HG03025 (cell line): ENCODE data around the gene DHDH.
"Not testable (repeated sequence)": the region's sequence is repeated elsewhere in the genome, so short reads cannot be mapped to it uniquely, and the experiment has no call there.

Experiments
- ATAC-seq: cut with Tn5 transposase; IDR thresholded peaks from one replicate; pipeline ENCODE4 v1.9.1; 2021; ENCODE audit warnings: mild to moderate bottlenecking, moderate library complexity; ENCODE audit not compliant: unreplicated experiment, low FRiP score

Gene DHDH

DNA sequence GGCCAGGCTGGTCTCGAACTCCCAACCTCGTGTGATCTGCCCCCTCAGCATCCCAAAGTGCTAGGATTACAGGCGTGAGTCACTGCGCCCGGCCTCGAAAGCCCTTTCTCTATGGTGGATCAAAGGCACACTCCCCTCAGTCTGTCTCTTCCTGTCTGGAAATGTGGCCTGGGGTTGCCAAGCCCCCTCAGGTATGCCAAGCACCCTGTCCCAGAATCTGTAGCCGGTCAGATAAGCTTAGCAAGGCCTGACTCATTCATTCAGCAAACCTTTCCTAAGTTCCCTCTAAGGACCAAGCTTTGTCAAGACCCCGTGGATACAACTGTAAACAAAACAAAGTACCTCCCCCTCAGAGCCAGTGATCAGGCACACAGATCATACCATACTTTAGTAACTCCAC, 19.3 kb upstream of the DHDH start:
- no peak for ATAC-seq

DNA sequence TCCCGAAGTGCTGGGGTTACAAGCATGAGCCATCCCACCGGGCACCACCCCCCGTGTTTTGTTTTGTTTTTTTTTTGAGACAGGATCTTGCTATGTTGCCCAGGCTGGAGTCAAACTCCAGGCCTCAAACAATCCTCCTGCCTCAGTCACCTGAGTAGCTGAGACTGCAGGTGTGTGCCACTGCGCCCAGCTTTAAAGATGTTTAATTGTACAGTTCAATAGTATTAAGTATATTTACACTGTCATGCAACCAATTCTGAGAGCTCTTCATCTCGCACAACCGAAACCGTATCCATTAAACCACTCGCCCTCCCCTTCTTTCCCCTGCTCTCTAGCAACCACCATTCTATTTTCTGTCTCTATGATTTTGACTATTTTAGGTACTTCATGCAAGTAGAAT, 17.7 kb upstream of the DHDH start:
- no peak for ATAC-seq

DNA sequence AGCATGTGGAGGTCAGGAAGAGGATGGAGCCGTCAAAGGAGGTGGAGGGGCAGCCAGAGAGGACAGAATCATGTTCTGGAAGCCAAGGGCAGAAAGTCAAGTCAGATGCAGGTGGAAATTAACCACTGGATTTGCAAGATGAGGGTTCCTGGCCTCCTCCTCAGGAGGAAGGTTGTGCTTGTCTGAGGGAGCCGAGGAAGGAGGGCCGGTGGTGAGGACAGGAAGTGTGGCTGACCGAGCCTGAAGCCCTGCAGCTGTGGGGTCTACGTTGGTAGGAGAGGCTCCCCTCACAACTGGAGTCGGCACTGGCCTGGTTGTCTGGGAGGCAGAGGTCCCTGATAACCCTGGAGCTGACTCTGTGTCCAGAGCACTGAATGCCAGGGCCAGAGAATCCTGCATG, 15.4 kb upstream of the DHDH start:
- ATAC-seq = no peak

DNA sequence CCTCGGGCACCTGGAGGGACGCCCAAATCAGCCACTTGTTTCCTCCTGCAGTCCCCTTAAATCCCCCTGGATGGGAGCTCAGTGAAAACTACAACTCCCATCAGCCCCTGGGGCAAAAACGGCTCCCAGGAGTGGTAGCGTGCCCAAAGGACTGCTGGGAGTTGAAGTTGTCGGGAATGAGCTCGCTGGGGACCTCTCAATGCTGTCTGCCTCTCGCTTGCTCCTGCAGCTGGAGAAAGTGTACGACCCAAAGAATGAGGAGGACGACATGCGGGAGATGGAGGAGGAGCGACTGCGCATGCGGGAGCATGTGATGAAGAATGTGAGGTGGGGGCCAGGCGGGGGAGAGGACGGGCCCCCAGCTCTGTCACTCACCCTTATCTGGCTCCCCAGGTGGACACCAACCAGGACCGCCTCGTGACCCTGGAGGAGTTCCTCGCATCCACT, 14.7 kb upstream of the DHDH start:
- no peak for ATAC-seq

DNA sequence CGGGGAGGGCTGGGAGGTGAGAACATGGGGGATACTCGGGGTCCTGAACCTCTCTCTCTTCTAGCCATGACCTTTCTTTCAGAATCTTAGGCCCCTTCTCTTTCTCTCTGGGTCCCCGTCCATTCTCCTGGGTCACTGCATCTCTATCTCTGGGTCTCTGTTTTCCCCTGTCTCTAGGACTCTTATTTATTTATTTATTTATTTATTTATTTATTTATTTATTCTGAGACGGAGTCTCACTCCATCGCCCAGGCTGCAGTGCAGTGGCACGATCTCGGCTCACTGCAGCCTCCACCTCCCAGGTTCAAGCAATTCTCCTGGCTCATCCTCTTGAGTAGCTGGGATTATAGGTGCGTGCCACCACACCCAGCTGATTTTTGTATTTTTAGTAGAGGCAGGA, 14.2 kb upstream of the DHDH start:
- ATAC-seq = not testable (repeated sequence)

DNA sequence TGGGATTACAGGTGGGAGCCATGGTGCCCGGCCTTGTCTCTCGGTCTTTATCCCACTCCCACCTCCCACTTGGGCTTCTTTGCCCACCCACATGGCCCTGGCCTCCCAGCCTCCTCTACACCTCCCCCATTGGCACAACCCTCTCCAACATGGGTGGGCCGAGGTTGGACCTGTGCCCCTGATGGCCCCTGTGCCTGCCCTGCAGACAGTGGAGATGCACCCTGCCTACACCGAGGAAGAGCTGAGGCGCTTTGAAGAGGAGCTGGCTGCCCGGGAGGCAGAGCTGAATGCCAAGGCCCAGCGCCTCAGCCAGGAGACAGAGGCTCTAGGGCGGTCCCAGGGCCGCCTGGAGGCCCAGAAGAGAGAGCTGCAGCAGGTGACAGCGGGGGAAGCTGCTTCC, 12.6 kb upstream of the DHDH start:
- ATAC-seq = no peak

DNA sequence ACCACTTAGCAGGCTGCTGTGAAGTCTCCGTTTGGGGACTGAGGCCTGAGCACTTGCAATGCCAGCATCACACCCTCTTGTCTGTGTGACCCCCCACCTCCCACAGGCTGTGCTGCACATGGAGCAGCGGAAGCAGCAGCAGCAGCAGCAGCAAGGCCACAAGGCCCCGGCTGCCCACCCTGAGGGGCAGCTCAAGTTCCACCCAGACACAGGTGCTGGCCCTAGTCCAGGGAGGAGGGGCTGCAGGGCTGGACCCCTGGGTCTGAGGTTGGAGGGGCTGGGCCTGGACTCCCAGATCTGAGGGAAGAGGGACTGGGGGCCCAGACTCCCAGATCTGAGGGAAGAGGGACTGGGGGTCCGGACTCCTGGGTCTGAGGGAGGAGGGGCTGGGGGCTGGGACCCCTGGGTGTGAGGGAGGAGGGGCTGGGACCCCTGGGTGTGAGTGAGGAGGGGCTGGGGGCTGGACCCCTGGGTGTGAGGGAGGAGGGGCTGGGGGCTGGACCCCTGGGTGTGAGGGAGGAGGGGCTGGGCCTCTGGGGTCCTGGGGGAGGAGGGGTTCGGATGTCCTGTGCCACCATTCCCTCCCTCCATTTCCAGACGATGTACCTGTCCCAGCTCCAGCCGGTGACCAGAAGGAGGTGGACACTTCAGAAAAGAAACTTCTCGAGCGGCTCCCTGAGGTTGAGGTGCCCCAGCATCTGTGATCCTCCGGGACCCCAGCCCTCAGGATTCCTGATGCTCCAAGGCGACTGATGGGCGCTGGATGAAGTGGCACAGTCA, 11.6 kb upstream of the DHDH start:
- ATAC-seq = no peak

DNA sequence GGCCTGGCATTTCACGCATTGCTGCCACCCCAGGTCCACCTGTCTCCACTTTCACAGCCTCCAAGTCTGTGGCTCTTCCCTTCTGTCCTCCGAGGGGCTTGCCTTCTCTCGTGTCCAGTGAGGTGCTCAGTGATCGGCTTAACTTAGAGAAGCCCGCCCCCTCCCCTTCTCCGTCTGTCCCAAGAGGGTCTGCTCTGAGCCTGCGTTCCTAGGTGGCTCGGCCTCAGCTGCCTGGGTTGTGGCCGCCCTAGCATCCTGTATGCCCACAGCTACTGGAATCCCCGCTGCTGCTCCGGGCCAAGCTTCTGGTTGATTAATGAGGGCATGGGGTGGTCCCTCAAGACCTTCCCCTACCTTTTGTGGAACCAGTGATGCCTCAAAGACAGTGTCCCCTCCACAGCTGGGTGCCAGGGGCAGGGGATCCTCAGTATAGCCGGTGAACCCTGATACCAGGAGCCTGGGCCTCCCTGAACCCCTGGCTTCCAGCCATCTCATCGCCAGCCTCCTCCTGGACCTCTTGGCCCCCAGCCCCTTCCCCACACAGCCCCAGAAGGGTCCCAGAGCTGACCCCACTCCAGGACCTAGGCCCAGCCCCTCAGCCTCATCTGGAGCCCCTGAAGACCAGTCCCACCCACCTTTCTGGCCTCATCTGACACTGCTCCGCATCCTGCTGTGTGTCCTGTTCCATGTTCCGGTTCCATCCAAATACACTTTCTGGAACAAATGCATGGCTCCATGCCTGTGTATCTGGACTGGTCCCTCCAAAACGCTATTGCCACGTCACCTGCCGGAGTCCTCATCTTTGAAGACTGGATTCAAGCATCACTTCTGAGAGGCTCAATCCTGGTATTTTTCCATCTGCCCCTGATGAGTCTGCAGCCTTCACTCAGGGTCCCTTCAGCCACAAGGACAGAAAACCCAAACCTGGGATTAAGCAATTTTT, 10.7 kb upstream of the DHDH start:
- no peak for ATAC-seq

DNA sequence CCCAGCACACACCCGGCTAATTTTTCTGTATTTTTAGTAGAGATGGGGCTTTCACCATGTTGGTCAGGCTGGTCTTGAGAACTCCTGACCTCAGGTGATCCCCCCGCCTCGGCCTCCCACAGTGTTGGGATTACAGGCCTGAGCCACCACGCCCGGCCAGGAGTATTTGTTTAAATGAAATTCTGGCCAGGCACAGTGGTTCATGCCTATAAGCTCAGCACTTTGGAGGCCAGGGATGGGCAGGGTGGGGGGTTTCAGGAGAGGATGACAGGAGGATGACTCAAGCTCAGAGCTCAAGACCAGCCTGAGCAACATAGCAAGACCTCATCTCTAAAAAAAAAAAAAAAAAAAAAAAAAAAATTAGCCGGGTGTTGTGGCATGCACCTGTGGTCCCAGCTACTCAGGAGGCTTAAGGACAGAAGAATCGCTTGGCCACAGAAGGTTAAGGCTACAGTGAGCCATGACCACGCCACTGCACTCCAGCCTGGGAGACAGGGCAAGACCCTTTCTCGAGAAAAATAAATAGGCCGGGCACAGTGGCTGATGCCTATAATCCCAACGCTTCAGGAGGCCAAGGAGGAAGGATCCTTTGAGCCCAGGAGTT, 8.2 kb upstream of the DHDH start:
- ATAC-seq = no peak

DNA sequence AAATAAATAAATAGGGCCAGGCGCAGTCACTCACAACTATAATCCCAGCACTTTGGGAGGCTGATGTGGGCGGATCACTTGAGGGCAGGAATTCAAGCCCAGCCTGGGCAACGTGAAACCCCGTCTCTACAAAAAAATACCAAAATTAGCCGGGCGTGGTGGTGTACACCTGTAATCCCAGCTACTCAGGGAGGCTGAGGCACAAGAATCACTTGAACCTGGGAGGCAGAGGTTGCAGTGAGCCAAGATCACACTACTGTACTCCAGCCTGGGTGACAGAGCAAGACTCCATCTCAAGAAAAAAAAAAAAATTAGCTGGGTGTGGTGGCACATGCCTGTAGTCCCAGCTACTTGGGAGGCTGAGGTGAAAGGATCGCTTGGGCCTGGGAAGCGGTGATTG, 7.6 kb upstream of the DHDH start:
- ATAC-seq = not testable (repeated sequence)

DNA sequence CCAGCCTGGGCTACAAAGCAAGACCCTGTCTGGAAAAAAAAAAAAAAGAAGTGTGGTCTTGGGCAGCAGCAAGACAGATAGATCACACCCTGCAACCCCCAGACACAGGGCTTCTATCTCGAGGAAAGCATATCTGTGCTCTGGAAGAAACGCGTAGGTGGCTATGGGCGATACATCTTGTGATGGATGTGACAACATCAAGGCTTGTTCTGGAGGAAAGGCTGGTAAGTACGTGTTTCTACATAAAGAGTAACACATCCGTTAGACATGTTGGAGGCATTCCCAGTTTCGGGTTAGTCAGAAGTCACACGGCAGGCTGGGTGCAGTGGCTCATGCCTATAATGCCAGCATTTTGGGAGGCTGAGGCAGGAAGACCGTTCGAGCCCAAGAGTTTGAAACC, 6.6 kb upstream of the DHDH start:
- ATAC-seq = no peak

DNA sequence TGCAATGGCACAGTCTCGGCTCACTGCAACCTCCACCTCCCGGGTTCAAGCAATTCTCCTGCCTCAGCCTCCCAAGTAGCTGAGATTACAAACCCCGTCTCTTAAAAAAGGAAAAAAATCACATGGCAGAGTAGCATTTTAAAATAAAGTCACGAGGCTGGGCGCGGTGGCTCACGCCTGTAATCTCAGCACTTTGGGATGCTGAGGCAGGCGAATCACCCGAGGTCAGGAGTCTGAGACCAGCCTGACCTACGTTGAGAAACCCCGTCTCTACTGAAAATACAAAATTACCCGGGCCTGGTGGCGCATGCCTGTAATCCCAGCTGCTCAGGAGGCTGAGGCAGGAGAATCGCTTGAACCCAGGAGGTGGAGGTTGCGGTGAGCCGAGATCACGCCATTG, 5.8 kb upstream of the DHDH start:
- not testable (repeated sequence) for ATAC-seq

DNA sequence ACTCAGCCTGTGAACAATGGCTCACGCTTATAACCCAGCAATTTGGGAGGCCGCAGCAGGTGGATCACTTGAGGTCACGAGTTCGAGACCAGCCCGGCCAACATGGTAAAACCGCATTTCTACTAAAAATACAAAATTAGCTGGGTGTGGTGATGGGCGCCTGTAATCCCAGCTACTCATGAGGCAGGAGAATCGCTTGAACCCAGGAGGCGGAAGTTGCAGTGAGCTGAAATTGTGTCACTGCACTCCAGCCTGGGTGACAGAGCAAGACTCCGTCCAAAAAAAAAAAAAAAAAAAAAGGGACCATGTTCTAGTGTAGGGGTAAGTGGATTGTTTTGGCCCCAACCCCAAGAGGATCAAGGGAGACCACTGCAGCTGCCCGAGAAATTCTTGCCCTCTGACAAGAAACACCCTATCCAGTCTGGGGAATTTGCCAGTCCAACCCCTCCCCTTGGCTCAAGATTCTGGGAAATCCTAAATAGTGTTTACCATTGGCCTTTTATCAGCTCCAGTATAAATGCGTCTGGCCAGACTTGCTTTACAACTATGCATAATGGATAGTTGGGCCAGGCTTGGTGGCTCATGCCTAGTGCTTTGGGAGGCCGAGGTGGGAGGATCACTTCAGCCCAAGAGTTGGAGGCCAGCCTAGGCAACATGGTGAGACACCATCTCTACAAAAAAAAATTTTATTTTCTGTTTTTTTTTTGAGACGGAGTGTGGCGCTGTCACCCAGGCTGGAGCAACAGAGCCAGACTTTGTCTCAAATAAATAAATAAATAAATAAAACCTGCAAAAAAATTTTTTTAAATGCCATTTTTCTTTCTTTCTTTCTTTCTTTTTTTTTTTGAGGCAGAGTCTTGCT, 5.1 kb upstream of the DHDH start:
- ATAC-seq = no peak

DNA sequence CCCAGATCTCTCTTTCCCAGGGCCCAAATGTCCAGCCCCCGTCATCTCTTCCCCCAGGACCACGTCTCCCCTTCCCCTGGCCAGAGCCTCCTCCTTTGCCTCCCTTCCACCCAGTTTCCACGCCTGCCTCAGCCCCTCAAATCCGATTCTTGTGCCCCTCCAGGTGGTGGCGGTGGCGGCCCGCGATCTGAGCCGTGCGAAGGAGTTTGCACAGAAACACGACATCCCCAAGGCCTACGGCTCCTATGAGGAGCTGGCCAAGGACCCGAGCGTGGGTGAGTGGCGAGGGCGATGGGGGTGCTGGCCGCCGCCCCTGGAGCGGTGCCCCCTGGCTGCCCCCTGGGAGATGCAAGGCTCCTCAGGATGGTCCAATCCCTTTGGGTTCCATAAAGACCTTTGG, 1.3 kb downstream of the DHDH start:
- no peak for ATAC-seq

DNA sequence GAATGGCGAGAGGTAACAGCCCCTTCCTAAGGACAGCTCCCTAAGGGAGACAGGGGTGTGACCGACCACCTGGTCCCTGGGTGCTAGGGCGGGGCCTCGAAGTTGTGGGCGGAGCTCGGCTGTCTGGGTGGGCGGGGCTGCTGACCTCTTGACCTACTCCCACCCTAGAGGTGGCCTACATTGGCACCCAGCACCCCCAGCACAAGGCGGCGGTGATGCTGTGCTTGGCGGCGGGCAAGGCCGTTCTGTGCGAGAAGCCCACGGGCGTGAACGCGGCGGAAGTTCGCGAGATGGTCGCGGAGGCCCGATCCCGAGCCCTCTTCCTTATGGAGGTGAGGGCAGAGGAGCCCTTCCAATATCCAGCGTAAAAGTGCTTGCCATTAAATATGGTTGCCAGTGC, 2.4 kb downstream of the DHDH start:
- no peak for ATAC-seq

DNA sequence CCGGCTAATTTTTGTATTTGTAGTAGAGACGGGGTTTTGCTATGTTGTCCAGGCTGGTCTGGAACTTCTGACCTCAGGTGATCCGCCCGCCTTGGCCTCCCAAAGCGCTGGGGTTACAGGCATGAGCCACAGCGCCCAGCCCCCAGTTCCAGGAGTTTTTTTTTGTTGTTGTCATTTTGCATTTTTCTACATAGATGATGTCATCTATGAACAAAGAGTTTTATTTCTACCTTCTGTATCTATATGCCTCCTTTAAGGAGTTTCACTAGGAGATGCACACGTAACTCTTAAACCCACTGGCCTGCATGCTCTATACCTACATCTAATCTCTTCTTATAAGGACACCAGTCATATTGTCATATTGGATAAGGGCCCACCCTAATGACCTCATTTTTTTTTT, 4.8 kb downstream of the DHDH start:
- ATAC-seq = no peak

DNA sequence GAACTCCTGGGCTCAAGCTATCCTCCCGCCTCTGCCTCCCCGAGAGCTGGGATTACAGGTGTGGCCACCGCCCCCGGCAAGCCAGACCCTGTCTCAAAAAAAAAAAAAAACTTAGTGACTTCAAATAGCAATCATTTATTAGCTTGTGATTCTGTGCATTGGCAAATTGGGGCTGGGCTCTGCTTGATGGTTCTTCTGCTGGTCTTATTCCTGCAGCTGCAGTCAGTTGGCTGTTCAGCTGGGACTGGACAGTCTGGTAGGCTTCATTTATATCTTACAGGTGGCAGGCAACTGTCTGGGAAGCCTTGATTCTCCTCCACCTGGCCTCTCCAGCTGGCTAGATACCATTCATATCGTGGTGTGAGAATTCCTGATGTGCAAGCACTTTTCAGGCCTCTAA, 7.4 kb downstream of the DHDH start:
- ATAC-seq = no peak

DNA sequence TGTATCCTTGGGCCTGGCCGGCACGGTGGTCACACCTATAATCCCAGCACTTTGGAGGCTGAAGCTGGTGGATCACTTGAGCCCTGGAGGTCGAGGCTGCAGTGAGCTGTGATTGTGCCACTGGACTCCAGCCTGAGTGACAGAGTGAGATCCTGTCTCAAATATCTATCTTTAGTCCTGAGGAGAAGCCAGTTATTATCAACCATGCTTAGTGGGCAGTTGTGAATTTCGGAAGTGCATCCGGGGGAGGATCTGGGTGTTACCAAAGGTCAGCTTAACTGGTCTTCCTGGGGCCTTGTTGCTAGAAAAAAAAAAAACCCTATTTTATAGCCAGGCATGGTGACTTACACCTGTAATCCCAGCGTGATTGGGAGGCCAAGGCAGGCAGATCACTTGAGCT, 9.6 kb downstream of the DHDH start:
- no peak for ATAC-seq

DNA sequence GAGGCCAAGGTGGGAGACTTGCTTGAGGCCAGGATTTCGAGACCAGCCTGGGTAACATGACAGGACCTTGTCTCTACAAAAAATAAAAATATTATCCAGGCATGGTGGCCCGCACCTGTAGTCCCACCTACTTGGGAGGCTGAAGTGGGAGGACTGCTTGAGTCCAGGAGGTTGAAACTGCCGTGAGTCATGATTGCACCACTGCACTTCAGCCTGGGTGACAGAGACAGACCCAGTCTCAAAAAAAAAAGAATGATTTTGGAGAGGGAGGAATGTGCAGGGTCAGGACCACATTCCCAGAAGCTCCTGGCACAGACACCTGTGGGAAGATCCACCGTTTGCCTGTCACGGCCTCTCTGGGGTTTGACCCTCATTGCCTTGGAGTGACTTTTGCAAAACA, 11.9 kb downstream of the DHDH start:
- no peak for ATAC-seq

DNA sequence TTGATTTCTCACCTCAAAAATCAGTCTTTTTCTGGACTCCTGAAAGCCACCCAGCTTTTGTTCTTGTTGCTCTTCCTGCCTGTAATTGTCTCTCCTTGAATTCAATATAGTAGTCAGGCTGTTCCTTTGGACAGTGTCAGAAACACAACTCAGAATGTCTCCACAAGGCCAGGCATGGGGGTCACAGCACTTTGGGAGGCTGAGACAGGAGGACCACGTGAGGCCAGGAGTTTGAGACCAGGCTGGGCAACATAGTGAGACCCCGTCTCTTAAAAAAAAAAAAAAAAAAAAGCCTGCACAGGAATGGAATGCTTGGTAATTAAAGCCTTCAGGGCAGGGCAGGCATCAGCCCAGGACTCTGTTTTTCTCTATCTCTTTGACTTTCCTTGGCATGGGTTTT, 12.3 kb downstream of the DHDH start:
- ATAC-seq = no peak
